ENCODE data around the gene CHST11.
"Not testable (repeated sequence)": the region's sequence is repeated elsewhere in the genome, so short reads cannot be mapped to it uniquely, and the experiment has no call there.

Gene CHST11

DNA sequence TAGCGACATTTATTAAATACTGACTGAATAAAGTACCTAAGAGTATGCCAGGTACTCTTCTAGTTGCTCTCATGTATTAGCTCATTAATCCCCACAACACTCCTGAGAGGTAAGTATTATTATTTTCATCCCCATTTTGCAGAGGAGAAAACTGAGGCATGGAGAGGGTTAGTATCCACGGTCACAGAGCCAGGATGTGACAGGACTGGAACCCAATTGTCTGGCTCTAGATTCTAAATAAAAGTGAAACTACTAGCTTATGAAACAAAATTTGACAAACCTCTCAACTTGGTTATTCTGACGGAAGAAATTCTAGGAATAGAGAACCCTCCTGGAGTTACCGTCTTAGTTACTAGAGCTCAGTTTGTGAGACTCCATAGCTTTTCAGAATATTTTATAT is 112.2 kb downstream of the CHST11 start:
- no peak for DNase-seq

DNA sequence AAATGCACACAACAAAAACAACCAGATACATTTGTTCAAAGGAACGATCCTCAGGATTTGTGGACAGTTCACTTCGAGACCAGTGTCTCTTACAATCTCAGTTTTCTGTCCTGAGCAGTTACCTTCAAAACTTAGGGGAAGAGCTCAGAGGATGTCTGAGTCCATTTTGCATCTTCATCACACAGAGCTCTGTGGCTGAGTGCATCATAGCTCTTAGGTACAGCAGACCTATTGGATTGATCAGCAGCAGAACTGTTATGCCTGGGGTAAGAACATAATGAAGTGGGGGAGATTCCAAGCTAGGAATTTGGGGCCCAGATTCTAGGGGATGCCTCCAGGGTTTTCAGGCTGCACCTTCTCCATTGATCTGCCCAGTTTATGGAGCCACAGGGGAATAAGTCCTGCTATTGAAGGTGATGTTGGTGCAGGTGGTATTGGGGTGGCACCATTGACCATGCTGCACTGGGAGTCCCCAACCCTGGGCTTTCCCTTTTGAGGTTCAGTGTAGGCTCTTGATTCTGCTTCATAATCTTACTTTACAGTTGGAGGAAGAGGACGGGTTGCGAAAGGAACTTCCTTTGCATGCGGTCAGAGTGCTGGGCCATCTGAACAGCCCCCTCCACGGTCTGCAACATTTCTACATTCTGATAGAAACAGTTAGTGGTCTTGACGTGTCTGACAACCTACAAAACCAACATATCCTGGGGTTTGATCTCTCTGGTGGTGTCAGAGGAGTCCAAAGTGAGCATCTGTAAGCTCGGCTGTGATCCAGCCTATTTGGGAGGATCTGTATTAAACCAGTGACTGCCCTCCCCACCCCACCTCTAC is 112.8 kb downstream of the CHST11 start:
- DNase-seq, result no peak

DNA sequence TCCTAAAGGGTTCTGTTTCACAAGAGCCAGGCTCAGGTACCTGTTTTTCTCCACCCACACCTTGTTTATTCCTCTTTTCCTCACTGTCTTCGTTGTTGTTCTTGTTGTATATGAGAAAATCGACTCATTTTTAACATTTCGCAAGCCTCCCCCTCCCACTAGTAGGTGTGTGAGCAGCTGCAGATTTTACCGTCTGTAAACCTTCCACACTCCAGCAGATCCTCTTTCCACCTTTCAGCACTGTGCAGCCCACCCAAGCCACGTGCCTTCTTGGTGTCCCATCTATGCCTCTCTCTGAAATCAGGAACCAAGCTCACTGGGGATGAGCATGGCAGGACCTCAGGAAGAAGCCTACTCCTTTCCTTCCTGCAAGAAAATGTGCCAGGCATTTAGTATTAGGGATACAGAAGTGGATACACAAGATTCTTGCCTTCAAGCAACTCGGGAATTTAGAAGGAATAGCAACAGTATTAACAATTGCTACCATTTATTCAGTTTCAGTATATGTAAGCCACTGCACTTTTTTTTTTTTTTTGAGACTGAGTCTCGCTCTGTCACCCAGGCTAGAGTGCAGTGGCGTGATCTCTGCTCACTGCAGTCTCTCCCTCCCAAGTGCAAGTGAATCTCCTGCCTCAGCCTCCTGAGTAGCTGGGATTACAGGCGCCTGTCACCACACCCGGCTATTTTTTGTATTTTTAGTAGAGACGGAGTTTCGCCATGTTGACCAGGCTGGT is 113.6 kb downstream of the CHST11 start:
- DNase-seq, result no peak

DNA sequence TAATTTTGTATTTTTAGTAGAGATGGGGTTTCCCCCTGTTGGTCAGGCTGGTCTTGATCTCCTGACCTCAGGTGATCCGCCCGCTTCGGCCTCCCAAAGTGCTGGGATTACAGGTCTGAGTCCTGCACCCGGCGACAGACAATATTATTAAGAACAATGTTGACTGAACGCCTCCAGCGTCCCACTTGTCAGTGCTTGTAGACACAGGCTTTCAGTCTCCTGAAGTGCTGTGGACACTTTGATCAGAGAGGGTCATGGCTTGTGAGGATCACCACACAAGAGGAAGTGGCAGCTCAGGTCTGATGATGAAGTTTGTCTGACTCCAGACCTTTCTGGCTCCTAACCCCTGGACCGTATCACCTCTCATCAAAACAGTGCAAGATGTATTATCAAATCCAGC is 114.6 kb downstream of the CHST11 start:
- DNase-seq, result no peak

DNA sequence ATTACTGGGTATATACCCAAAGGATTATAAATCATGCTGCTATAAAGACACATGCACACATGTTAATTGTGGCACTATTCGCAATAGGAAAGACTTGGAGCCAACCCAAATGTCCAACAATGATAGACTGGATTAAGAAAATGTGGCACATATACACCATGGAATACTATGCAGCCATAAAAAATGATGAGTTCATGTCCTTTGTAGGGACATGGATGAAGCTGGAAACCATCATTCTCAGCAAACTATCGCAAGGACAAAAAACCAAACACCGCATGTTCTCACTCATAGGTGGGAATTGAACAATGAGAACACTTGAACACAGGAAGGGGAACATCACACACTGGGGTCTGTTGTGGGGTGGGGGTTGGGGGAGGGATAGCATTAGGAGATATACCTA is 117.6 kb downstream of the CHST11 start:
- not testable (repeated sequence) for DNase-seq

DNA sequence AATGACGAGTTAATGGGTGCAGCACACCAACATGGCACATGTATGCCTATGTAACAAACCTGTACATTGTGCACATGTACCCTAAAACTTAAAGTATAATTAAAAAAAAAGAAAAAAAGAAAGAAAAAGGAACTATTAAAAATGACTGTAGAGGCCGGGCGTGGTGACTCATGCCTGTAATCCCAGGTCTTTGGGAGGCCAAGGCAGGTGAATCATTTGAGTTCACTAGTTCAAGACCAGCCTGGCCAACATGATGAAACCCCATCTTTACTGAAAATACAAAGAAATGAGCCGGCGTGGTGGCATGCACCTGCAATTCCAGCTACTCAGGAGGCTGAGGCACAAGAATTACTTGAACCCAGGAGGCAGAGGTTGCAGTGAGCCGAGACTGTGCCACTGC is 118.0 kb downstream of the CHST11 start:
- not testable (repeated sequence) for DNase-seq

DNA sequence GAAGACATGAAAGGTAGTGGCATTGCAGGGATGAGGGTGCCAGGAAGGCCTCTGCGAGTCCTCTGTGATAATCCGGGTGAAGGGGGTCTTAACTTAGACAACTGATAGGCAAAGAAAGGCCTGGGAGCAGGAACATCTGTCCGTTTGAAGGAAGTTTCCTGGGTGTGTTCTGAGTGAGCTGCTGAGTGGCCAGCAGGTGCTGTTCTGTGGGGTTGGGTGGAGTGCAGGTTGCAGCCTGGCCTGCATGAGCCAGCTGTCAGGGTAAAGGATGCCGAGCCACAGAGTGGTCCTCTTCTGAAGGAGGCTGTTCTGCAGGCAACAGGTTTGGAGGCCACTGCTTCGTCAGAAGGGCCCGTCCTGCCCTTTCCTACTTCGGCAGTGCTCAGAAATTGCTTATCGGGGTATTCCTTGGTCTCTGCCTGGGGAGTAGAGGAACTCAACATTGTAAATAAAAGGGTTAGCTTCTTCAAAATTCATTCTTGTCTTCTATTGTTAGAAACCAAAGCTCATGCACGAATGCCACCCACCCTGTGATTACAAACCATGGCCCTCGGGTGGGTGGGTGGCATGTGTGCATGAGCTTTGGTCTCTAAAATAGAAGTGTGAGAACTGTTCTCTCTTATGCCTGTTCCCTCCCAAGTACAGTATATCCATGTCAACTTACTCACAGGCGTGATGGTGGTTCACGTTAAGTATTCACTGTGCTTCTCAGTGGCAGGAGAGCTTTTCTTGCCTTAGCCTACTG is 118.9 kb downstream of the CHST11 start:
- DNase-seq, result no peak

DNA sequence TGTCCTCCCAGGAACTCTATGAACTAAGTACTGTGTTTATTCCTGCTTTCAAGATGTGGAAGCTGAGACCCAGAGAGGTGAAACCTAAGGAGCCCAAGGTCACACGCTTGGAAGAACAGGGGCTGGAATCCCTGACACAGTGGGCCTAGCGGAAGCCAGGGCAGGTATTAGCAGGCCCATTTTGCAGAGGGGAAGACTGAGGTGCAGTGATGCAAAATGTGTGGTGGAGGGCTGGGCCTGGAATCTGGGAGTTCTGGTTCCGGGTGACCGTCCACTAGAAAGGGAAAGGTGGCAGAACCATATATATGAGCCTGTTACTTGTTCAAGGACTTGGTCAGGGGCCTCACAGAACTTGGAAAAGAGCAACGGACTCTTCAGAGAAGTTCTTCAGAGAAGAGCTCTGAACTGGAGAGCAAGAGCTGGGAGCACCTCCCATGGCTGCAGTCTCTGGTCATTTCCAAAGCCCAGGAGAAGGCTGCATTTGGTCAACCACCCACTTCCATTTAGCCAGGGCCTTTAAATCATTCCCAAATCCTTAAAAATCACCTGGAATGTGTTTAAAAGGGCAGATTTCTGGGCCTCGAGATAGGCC is 119.5 kb downstream of the CHST11 start:
- no peak for DNase-seq

DNA sequence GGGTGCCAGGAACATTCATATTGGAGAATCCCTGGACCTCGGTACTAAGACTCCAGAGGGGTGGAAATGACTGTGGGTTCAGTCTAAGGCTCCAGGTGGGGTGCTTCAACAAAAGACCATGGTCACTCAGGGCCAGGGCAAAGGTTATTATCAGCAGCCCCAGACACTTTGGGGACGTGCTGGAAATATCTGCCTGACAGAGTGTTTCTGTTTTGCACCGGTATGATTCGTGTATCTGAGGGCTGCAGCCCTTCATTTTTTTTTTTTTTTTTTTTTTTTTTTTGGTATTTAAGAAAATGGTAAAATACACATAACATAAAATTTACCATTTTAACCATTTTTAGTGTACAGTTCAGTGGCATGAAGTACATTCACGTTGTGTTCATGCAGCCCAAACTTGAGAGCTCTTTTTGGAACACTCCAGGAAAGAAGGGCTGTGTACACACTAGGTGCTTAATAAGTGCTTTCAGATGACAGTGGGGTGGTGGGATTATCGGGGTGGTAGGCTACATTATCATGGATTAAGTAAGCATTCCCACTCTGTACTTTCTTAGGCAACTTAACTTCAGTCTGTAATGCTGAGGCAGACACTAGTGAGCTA is 120.3 kb downstream of the CHST11 start:
- DNase-seq, result no peak

DNA sequence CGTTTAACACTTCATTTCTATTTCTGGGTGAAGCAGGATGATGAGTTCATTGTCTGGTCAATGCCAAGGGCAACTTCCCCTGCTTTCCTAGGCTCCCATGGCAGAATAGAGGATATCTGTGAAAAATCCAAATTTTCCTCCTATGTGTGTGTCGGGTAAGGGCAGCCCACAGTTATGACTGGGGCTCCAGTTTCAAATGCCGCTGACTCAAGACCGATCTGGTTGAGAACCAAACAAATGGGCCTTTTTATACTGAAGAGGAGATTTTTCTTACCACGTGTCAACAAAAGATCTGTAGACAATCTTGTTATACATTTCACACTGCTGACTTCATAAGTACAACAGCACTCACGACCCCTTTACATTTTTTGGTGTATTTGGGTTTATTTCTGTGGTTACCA is 120.8 kb downstream of the CHST11 start:
- no peak for DNase-seq

DNA sequence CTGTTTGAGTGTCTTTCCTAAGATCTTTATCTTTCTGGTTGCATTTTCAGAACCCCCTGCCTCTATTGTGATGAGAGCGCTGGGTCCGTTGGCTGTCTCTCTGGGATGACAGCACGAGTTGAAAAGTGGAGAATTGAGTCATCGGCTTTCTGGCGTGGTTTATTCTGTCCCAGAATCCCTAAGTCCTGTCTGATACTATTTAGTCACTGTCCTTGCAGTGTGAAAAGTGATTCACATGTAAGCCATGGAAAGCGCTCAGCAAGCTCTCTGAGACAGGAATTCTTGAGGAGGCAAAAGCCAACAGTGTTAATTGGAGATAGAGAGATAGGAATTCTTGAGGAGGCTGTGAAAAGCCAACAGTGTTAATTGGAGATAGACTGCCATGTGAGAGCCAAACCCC is 121.7 kb downstream of the CHST11 start:
- DNase-seq, result no peak

DNA sequence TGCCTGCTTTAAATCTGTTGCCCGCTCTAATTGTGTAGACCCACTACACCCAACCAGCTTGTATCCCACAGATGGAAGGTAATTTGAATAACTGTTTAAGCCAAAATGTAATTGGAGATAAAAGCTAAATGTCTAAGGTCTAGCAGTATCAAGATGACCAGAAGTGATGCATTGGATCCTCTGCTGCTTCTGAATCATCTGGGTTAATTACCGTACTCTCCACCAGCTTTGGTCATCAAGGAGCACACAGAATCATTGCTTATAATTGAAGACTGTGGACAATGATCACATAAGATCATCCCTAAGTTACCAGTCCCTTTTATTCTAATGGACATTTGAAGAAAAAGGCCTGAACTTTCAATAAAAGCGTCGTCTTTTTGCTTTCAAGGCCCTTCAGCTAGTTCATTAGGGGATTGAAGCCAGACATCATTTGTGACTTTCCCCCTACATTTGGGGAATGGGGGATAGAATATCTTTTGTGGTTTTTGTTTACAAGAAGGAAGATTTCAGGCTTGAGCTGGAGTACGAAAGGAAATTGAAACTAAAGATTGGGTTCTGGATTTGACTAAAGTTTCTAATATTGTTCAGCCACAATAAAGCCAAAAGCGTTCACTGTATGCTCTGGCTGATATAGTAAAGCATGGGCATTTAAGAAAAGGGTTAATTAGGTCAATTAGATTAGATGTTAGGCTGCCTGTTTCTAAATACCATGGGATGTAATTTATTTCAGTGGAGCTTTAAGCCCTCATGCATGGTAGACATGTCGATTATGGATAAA is 123.2 kb downstream of the CHST11 start:
- no peak for DNase-seq

DNA sequence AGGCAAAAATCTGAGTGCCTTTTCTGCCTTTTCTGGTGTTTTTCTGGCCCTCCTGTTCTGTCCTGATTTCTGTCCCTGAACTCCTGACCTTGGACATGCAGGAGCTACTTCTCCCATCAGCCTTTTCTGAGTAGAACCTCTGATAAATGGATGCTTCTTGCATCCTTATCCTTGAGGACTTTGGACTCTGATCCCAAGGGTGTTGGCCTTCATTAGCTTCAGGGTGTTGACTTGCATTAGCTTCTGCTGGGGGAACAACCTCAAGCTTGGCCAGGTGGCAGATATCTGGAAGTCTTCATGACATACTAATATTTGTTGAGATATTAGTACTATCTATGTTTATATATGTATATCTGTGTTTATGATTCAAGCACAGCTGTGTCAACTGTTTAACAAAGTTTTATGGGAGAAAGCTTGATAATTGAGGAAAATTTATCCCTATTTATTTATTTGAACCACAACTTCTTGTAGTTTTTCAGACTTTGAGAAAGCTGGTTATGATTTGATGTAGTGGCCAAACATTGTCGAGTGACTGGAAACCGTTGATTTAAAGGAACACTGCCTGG is 124.3 kb downstream of the CHST11 start:
- no peak for DNase-seq

DNA sequence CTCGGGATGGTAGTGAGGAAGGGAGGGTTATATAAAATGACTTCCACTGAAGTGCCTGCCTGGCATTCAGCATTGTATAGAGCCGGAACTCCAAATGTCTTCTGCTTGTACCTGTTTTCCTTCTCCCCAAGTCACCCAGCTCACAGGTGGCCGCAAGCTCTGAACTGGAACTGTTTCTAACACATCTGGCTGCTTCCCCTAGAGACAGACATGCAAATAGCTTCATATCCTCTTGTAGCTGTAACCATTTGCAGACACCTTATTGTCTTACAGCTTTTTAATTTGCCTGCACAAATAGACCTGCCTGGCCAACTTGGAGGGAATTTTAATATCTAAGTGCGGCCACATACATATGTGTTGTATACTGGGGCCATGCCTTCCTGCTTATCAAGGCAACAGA is 126.0 kb downstream of the CHST11 start:
- no peak for DNase-seq

DNA sequence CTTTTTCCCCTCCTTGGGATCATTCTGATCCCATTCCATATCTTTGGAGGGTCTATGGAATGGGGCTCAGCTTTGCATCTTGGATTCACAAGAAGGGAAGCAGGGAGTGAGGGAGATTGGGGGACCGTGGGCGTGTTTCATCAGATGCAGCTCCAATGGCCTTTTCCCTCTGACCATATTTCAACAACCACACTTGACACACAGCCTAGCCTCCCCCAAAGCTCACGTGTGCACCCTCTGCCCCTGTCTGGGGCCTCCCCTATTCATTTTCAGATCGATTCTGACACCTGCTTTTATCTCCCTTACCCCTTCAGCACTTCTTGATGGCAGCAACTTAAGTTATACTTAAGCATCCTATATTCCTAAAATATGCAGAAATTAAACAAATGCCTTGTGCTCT is 126.6 kb downstream of the CHST11 start:
- no peak for DNase-seq

DNA sequence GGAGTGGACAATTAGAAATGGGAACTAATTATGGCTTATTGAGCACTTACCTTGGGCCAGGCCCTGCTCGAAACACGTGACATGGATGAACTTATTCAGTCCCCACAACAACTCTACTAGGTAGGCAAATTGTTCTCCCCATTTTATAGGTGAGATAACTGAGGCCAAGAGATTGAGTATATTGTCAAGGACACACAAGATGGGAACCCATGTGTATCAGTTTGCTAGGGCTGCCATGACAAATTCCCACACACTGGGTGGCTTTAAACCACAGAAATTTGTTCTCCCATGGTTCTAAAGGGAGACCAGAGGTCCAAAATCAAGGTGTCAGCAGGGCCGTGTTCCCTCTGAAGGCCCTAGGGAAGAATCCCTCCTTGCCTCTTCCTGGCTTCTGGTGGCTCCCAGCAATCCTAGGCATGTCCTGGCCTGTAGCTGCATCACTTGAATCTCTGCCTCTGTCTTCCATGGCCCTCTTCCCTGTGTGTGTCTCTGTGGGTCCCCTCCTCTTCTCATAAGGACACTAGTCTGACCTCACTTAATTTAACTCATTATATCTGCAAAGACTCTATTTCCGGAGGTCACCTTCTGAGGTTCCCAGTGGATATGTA is 128.8 kb downstream of the CHST11 start:
- no peak for DNase-seq

DNA sequence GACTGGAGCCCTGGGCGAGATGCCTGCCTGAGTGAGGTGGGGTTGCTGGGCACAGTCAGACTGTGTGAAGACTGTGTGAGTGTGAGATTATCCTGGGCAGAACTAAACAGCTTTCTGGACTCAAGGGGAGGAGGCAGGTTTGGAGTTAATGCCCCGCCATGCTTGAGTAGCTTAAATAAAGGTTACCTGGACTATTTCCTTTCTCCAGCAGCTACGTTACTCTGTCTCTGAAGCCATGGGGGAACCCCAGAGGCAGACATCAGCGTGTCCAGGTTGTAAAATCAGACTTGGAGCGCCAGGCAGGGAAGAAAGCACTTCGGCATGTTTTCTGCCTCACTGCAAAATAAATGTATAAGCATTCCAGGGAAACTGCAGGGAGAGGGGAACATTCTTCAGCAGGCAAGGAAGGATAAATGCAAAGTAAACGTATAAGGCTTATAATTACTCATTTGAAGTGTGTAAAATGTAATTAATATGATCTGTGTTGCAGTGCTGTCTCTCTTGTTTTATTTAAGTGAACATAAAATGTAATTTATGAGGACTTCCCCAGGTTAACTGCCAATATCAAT is 129.7 kb downstream of the CHST11 start:
- no peak for DNase-seq

DNA sequence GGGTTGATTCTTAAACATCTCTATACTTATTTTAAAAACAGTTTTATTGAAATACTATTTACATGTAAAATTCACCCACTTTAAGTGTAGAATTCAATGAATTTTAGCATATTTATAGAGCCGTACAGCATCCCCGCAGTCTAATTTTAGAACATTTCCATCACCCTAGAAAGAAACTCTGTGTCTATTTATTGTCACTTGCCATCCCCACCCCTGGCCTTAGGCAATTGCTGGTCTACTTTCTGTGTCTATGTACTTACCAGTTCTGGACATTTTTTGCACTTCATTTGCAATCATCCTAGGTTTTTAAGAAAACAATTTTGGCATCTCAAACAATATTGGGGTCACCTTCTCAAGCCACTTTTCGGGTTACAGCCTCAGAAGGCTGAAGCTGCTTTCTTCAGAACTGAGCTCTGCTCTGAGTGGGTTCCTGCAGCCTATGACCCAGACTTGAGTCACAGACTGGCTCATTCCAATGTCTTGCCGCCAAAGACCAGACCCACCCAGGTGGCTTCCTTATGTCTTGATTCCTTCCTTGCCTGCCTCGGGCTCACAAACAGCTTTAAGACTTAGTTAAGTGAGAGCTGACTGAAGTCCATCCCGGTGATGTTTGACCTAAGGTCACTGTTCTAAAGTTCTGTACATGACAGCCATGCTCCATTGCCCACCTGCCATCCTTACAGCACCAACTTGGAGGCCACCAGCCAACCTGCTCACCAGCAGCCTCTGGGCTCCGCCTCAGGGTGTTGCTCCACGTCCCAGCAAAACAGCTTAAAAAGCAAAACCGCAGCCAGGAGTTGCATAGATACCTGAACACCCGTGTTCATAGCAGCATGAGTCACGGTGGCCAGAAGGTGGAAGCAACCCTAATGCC is 131.5 kb downstream of the CHST11 start:
- DNase-seq, result no peak

DNA sequence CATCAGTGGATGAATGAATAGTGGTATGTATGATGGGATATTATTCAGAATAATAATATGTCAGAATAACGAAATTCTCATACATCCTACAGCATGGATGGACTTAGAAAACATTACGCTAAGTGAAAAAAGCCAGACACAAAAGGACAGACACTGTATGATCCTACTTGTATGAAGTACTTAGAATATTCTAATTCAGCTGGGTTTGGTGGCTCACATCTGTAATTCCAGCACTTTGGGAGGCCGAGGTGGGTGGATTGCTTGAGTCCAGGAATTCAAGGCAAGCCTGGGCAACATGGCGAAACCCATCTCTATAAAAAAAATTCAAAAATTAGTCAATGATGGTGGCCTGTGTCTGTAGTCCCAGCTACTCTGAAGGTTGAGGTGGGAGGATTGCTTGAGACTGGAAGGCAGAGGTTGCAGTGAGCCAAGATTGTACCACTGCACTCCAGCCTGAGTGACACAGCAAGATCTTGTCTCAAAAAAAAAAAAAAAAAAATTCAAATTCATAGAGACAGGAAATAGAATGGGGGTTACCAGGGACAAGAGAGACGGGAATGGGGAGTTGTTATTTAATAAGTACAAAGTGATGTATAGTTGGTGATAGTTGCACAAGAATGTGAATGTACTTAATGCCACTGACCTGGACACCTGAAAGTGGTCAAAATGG is 132.3 kb downstream of the CHST11 start:
- DNase-seq, result no peak

Measured in COR-L47 (cell line).